Fibroblast of lung (primary cell): ENCODE results near the gene ACSL3. TPM values are rescaled to one million over a fixed set of nuclear protein-coding genes. Genes with fewer than 3 reads are reported as not detected.

Experiments used
- DNase-seq, 2 donors: peaks; one replicate each; pipeline versions ENCODE4 v3.0.0 to v3.0.0-alpha.2; 2010; ENCODE audit warnings: low read depth in 2 of 2
- H2AFZ ChIP-seq: 2 replicates; pipeline ENCODE4 v1.5.1; 2012; ENCODE audit warnings: low read length, control low read depth, inconsistent platforms
- H3K27ac ChIP-seq: 2 replicates; pipeline ENCODE4 v1.5.1; 2011; ENCODE audit warnings: low read length, control low read depth; ENCODE audit not compliant: insufficient read depth
- H3K27me3 ChIP-seq: 2 replicates; pipeline ENCODE4 v1.5.1; 2011; ENCODE audit warnings: mild to moderate bottlenecking, low read length; ENCODE audit not compliant: control insufficient read depth, insufficient read depth
- H3K36me3 ChIP-seq: 2 replicates; pipeline ENCODE4 v1.5.1; 2011; ENCODE audit warnings: low read length; ENCODE audit not compliant: control insufficient read depth, insufficient read depth
- H3K4me1 ChIP-seq: 2 replicates; pipeline ENCODE4 v1.5.1; 2011; ENCODE audit warnings: low read length; ENCODE audit not compliant: control insufficient read depth, insufficient read depth; ENCODE audit errors: extremely low read depth
- H3K4me2 ChIP-seq: 2 replicates; pipeline ENCODE4 v1.5.1; 2011; ENCODE audit warnings: low read length, control low read depth; ENCODE audit not compliant: insufficient read depth; ENCODE audit errors: extremely low read depth
- H3K4me3 ChIP-seq, 4 experiments: fragments of 200-600 bp in 1 of 4; sonication (generic) in 1 of 4; replicated peaks in 1 of 4; 2 replicates each; pipeline ENCODE4 v1.5.1; 2011 to 2016; ENCODE audit warnings: low read length in 4 of 4, low read depth in 3 of 4, mild to moderate bottlenecking in 3 of 4, control low read depth in 2 of 4, inconsistent platforms in 1 of 4, mixed read lengths in 1 of 4; ENCODE audit not compliant: insufficient read depth in 1 of 4; ENCODE audit errors: control extremely low read depth in 1 of 4
- H3K79me2 ChIP-seq: 2 replicates; pipeline ENCODE4 v1.5.1; 2012; ENCODE audit warnings: mild to moderate bottlenecking, low read length, inconsistent platforms; ENCODE audit not compliant: control insufficient read depth, insufficient read depth
- H3K9ac ChIP-seq: 2 replicates; pipeline ENCODE4 v1.5.1; 2011; ENCODE audit warnings: mild to moderate bottlenecking, low read length, control low read depth; ENCODE audit not compliant: insufficient read depth
- H3K9me3 ChIP-seq: 2 replicates; pipeline ENCODE4 v1.5.1; 2012; ENCODE audit warnings: low read depth, low read length; ENCODE audit not compliant: control insufficient read depth, insufficient read depth
- H4K20me1 ChIP-seq: 2 replicates; pipeline ENCODE4 v1.5.1; 2011; ENCODE audit warnings: low read length; ENCODE audit not compliant: control insufficient read depth, insufficient read depth; ENCODE audit errors: extremely low read depth
- EZH2 ChIP-seq: IDR thresholded peaks from 2 replicates; pipeline ENCODE4 v1.5.1; 2012; ENCODE audit warnings: low read length, control low read depth, mild to moderate bottlenecking; ENCODE audit errors: missing control alignments
- polyA plus RNA-seq, 2 donors: library from polyadenylated mRNA; depleted of rRNA in 1 of 2; stranded (reverse) in 1 of 2; unstranded in 1 of 2; fragments of >200 nt; gene quantifications; 2 replicates each; pipeline ENCODE4 v1.2.1, GENCODE V29; 2011 to 2012; ENCODE audit warnings: missing spikeins in 1 of 2
- total RNA-seq: library from RNA; depleted of rRNA; stranded (reverse); fragments of >200 nt; gene quantifications from 2 replicates; pipeline ENCODE4 v1.2.1, GENCODE V29; 2014
- TF ChIP-seq, protein P1 (sequence below), 2 donors: IDR thresholded peaks in 1 of 2; conservative IDR thresholded peaks in 1 of 2; 1 replicate in 1 of 2; 2 replicates in 1 of 2; pipeline ENCODE4 v1.5.1; 2011 to 2012; ENCODE audit warnings: low read length in 2 of 2, control low read depth in 1 of 2, inconsistent platforms in 1 of 2, low read depth in 1 of 2, mild to moderate bottlenecking in 1 of 2

ACSL3 gene
- total and polyA plus RNA-seq, 2 donors (not counting 1 experiment from before 2014, with no cell fraction given): 147 to 377 TPM

DNA sequence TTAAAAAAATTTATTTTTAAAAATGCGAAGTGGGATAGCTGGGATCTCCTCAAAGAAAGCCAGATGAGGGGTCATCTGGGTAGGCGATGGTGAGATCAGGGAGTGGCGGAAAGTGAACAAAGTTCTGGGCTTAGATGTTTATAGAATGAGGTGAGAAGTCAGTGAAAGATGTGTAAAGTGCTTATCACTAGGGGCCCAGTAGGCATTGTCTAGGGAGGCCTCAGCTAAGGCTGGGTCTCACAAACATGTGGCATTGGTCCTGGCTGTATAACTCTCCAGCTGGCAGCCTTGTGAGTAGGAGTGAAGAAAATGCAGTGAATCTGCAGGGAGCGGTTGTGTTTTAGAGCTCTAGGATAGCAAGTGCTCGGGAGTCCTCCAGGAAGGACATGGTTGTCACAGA is 10.5 kb downstream of the ACSL3 start:
- H3K4me1 ChIP-seq: no peaks in the 10 kb centered on the region
- no peak overlapping the region for H3K4me2 ChIP-seq
- no peaks in the 10 kb centered on the region for H3K36me3 ChIP-seq
- H3K4me3 ChIP-seq: no peak overlapping the region
- H3K79me2 ChIP-seq: peaks cover 98% of the 10 kb centered on the region
- no peak overlapping the region for H3K27ac ChIP-seq
- no peaks in the 10 kb centered on the region for H3K9me3 ChIP-seq
- TF ChIP-seq, protein P1, sequence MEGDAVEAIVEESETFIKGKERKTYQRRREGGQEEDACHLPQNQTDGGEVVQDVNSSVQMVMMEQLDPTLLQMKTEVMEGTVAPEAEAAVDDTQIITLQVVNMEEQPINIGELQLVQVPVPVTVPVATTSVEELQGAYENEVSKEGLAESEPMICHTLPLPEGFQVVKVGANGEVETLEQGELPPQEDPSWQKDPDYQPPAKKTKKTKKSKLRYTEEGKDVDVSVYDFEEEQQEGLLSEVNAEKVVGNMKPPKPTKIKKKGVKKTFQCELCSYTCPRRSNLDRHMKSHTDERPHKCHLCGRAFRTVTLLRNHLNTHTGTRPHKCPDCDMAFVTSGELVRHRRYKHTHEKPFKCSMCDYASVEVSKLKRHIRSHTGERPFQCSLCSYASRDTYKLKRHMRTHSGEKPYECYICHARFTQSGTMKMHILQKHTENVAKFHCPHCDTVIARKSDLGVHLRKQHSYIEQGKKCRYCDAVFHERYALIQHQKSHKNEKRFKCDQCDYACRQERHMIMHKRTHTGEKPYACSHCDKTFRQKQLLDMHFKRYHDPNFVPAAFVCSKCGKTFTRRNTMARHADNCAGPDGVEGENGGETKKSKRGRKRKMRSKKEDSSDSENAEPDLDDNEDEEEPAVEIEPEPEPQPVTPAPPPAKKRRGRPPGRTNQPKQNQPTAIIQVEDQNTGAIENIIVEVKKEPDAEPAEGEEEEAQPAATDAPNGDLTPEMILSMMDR (conservative IDR thresholded peaks at IDR 0.05 in 1 of 2, IDR thresholded peaks at IDR 0.05 in 1 of 2; ENCODE audit: low read depth in 1 of 2, low read length in 2 of 2): no peak
- no peak for TF ChIP-seq EZH2
- peaks cover 24% of the 10 kb centered on the region for H4K20me1 ChIP-seq
- H3K9ac ChIP-seq: no peak overlapping the region
- H3K27me3 ChIP-seq: no peaks in the 10 kb centered on the region
- DNase-seq: no peak
- no peak overlapping the region for H2AFZ ChIP-seq

DNA sequence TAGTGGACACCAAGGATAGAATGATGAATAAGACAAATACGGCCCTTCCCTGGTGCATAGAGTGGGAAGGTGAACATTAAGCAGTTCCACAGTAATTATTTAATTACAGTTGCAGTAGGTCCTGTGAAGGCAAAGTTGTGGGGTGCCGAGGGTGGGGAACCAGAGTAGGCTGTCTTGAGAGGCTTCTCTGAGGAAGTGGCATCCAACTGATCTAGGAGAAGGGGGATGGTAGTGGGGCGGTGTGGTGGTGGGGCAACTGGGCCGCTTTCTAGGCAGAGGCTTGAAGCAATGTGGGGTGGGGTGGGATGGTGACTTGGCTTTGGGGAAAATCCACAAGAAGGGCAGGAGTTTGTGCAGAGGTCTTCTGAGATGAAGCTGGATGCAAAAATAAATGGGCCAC is 11.7 kb downstream of the ACSL3 start:
- no peak for DNase-seq
- H3K4me3 ChIP-seq: no peak overlapping the region
- TF ChIP-seq, protein P1 (conservative IDR thresholded peaks at IDR 0.05 in 1 of 2, IDR thresholded peaks at IDR 0.05 in 1 of 2; ENCODE audit: low read depth in 1 of 2, low read length in 2 of 2): no peak
- TF ChIP-seq EZH2: no peak
- no peaks in the 10 kb centered on the region for H3K9me3 ChIP-seq
- no peak overlapping the region for H3K4me2 ChIP-seq
- peaks cover 99% of the 10 kb centered on the region for H3K79me2 ChIP-seq
- H3K27me3 ChIP-seq: no peaks in the 10 kb centered on the region
- H3K36me3 ChIP-seq: no peaks in the 10 kb centered on the region
- no peak overlapping the region for H3K9ac ChIP-seq
- no peak overlapping the region for H2AFZ ChIP-seq
- H3K4me1 ChIP-seq: no peaks in the 10 kb centered on the region
- no peak overlapping the region for H3K27ac ChIP-seq
- peaks cover 27% of the 10 kb centered on the region for H4K20me1 ChIP-seq

DNA sequence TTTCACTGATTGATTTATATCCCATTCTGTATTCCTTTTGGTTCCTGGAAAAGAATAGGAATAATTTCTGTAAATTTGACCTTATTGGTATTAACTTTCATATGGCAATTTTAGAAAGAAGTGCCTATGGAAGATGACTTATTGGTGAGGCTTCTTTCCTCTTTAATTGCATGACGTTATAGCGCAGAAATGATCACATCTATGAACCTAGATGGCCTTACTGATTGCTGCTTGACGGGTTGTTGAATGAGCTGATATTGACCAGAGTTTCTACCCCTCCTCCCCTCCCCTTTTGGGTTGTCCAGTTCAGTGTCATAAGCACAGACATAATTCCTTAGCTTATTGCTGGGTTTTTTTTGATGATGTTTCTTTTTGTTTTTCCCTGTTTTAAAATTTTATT is 14.6 kb downstream of the ACSL3 start:
- Histone ChIP-seq H3K36me3 (no peaks in the 10 kb centered on the region), H3K4me2 (no peak overlapping the region), H3K9ac (no peak overlapping the region), H3K27ac (no peak overlapping the region), H4K20me1 (peaks cover 16% of the 10 kb centered on the region), H3K4me1 (no peaks in the 10 kb centered on the region), H3K27me3 (no peaks in the 10 kb centered on the region), H3K79me2 (peaks cover 98% of the 10 kb centered on the region), H3K9me3 (no peaks in the 10 kb centered on the region), H3K4me3 (no peak overlapping the region), H2AFZ (no peak overlapping the region)
- TF ChIP-seq, protein P1 (conservative IDR thresholded peaks at IDR 0.05 in 1 of 2, IDR thresholded peaks at IDR 0.05 in 1 of 2; ENCODE audit: low read depth in 1 of 2, low read length in 2 of 2): no peak
- no peak for TF ChIP-seq EZH2
- DNase-seq: no peak
